Stimulated activated CD4-positive, alpha-beta T cell treated with anti-CD3 and anti-CD28 coated beads, Interleukin-15, amount 100 ng/mL, for 1 hour (primary cell): ENCODE measurements around the gene PNP.

Source experiments
- DNase-seq, 2 donors: peaks; one replicate each; pipeline ENCODE4 v3.0.0-alpha.2; 2020; ENCODE audit warnings: low read depth in 1 of 2, low spot score in 1 of 2

The PNP gene

DNA sequence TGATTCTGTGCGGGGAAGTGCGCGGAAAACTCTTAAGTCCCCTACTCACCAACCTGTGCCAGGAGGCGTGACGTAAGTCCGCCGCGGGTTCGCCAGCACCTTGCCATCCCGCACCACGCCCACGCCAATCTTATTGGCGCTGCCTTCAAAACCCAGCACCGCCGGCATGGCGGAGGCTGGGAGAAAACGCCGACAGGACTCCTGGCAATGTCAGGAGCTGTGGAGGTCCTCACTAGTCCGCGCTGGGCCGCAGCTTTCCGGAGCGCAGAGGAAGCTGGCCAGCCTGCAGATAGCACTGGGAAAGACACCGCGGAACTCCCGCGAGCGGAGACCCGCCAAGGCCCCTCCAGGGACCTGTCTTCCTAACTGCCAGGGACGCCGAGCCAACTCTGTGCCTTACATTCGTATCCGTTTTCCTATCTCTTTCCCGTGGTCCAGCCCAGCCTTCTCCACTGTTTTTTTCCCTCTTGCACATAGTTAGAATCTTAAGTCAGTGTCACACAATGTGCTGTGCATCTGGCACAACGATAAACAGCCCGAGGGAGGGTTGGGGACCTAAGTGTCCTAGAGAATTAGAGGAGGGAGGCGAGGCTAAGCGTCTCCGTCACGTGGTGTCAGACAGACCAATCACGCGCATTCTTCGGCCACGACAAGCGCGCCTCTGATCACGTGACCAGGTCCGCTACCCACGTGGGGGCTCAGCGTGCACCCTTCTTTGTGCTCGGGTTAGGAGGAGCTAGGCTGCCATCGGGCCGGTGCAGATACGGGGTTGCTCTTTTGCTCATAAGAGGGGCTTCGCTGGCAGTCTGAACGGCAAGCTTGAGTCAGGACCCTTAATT, 14.5 kb upstream of the PNP start, which contains the start of the genes APEX1 and OSGEP:
APEX1 (plus strand) TSS at position 711 of the 839 bp plus-strand sequence. CDS start 420 bp downstream, outside the sequence.
OSGEP (minus strand) TSS at position 297 of the 839 bp plus-strand sequence; CDS start at position 168, 129 bp downstream.
- DNase-seq, result peak; percentile 89 to 94

DNA sequence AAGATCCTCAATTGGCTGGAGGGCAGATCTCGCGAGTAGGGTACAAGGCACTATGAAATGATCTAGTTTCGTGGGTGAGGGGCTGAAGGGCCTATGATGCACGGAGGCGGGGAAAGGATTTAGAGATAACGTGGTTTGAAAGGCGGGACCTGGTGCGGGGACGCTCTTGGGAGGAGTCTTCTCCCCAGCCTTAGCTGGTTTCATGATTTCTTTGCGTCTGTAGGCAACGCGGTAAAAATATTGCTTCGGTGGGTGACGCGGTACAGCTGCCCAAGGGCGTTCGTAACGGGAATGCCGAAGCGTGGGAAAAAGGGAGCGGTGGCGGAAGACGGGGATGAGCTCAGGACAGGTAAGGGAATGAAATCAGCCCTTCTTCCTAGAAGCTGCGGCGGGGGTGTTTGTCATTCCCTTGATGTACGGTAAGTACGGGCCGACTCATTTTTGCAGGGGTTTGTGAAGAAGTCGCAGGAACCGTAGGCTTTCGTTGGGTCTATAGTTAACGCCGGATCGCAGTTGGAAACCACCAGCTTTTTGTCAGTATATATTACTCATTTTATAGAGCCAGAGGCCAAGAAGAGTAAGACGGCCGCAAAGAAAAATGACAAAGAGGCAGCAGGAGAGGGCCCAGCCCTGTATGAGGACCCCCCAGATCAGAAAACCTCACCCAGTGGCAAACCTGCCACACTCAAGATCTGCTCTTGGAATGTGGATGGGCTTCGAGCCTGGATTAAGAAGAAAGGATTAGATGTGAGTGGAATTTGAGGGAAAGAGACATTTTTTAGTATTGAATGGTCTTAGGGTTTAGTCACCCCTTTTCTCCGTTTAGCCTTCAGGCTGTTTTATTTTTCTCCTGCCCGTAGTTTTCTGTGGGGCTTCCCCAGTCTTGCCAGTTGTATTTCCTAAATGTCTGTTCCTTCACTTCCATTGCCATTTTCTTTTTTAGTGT, 13.6 kb upstream of the PNP start:
- DNase-seq, result no peak

DNA sequence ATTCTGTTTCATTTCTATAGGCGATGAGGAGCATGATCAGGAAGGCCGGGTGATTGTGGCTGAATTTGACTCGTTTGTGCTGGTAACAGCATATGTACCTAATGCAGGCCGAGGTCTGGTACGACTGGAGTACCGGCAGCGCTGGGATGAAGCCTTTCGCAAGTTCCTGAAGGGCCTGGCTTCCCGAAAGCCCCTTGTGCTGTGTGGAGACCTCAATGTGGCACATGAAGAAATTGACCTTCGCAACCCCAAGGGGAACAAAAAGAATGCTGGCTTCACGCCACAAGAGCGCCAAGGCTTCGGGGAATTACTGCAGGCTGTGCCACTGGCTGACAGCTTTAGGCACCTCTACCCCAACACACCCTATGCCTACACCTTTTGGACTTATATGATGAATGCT, 12.2 kb upstream of the PNP start:
- no peak for DNase-seq

DNA sequence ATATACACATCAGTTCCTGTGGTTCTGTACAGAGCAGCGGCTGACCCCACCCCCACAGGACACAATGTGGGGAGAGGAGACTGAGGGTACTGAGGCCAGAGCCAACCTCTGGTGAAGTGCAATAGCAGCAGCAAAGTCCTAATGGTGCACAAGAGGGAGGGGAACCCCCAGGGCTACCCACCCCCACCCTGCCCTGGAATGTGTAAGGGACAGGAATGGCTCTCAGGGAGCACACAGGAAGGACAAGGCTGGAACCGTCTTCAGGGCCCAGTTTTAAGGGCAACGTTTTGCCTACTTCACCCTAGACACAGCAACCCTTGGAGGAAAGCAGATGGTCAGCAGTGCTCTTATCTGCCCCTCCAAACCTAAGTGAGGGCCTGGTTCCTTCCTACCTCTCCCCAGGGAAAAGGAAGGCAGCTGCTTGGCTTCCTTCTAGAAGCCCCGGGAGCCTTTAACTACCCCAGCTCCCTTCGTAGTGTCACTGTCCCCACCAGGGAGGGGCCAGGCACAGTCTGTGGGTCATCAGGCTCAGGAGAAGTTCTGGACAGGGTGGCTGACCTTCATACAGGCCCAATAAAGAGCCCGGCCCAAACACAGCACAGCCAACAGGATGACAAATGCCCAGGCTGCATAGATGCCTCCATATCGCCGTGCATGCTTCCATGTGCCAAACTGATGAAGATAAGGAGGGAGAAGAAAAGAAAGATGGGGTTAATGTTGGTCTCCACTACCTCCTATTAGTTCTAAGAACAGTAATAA, 11.0 kb upstream of the PNP start:
- no peak for DNase-seq

DNA sequence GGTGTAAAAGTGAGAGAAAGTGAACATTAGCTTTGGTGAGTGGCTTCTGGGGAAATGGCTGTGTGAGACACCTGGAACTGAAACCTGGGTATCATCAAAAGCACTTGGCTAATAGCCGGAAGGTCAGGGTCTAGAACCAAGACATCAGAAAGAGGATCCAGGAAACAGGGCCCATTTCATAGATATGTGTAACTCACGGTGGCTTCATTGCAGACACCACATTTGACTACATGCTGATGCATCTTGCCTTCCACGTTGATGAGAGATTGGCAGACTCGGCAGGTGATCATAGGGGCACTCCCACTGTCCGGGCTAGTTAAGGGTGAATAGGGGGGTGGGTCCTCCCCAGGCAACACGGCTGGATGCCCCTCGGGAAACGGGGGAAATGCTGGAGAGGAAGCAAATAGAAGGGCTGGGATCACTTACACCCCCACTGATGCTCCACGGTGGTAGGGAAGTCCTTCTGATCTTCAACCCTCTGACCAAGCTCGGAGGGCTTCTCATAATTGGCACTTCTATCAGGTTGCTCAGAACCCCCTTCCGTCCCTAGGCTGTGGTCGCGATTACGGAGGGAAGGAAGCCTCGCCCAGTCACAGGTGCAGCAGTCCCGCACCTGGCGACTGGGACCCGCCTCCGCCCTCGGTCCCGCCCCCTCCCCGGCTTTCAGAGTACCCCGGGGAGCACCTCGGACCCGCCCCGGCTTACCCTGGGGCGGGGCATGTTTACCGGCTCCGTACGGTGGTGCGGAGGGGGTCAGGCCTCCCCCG, 8.6 kb upstream of the PNP start:
- DNase-seq, result peak; percentile 27 to 31

DNA sequence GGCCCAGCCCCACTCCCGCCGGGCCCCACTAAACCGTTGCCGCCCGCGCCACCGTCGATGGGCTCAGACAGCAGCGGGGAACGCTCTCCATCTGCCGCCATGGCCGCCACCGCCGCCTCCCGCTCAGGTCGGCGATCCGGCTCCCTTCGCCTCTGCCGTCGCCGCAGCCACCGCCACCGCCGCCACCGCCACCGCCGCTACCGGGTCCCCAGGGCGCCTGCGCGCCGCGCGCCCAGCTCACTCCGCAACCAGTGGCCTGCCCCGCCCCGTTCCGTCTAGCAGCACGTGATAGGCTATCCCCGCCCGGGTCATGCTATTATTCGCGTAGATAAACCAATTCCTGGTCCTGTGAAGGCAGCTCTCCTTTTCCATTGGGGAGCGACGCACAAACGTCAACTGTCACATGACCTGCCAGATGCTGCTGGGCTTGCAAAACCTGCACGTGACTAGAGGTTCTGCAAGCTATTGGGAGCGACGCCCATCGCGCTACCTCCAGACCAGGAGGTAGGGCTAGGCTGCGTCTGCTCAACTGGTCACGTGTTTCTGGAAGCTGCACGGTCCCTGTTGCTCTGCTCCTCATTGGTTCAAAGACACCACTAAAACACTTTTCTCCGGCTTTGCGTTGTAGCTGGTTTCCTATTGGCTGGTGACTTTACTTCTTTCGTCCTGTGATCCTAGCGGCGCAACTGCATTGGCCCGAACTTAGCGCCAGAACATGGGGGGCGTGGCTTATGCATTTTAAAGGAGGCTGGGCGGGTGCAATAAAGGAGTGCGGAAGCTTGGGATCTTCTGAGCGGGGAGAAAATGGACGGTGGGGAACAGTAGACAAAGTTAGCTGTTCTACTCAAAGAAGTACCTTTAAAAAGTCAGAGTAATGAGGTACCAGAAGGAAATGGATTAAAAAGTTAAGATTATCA, 7.7 kb upstream of the PNP start, which contains the start of gene PIP4P1:
PIP4P1 (minus strand) TSS at position 210 of the 917 bp plus-strand sequence; CDS start at position 101, 109 bp downstream.
- peak; percentile 93 to 97 for DNase-seq

DNA sequence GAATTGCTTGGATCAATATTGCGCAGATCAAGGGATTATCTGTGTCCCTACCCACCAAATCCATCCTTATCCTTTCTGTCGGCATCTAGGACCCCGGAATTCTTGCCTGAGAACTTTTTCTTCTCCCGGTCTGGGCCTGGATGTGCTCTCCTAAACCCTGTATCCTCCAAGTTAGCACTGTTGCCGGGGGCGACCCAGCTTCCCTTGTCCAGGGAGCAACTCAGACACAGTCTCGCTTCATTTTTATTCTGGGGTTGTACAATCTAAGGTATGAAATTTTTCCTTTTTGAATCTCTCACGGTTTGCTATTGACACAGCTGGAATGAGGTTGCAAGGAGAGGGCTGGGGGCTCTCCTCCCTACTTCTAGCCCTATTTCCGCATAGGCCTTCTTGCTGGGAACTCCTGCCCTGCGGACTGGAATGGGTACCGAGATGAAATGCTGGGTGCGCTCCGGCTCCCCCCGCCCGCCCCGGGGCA, 403 bp upstream of the PNP start:
- no peak for DNase-seq

DNA sequence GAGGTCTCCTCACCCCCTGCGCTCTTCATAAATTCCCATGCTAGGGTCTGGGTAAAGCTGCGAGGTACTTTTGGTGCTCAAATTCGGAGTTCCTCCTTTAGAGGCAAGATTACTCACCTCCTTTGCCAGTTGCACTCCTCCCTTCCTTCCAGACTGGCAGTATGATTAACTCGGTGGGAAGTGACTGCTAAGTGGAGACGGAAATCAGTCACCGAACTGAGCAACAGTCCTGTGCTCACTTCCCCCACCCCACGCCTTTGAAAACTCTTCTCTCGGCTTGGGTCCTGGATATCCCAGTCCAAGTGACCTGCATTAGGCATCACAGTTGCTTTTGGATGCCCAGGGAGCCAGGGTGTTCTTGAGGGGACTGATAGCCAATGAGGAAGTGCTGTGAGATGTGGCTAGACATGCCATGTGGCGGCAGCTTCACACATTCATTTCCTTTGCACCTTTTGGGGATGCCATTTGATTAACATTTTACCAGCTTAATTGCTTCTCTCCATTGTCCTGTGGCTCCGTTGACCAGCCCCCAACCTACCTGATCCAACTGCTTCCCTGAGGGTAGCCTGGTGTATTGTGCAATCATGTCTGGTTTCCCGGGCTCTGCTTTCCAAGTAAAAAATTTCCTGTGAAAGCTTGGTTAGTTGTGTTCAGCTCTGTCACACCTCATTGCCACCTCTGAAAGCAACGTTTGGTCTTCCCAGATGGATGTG, 840 bp downstream of the PNP start:
- DNase-seq, result peak; percentile 10 to 25

DNA sequence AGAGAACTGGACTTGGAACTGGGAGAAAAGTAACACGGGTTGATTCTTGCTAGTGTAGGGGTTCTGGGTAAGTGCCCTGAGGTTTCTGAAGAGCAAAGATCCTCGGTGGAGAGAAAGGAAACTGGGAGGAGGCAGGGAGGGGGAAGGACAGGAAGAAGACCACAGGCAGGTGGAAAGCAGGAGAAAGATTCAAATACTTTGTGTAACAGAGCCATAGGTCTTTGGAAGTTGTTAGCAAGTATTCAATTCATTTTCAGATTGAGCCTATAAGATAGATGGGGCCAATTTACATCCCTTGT, 1.3 kb downstream of the PNP start:
- DNase-seq, result no peak

DNA sequence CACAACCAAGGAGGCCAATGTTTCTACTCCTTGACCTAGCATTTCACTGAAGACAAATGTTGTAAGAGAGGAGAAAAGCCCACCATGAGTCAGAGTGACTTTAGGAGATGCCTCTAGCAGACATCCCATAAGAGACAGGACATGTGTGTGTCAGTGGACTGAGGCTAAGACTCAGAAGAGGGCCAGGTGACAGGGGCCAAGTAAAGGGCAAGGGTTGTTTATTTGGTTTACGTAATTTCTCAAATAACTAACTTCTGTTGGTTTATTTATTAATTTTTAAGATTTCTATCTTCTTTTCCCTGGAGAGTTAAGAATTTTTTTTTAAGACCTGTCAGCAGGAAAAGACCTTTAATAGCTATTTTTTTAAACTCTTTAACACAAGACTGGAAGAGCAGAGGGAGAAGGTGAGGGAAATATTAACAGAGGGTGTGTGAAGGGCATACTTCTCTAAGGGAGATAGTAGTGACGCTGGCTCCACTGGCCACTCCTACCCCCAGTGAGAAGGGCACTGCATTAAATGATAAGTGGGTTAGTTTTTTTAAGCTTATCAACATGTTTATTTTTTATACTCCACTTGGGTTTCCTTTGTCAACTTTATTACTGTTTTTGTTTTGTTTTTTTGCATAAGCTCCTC, 3.4 kb downstream of the PNP start:
- no peak for DNase-seq

DNA sequence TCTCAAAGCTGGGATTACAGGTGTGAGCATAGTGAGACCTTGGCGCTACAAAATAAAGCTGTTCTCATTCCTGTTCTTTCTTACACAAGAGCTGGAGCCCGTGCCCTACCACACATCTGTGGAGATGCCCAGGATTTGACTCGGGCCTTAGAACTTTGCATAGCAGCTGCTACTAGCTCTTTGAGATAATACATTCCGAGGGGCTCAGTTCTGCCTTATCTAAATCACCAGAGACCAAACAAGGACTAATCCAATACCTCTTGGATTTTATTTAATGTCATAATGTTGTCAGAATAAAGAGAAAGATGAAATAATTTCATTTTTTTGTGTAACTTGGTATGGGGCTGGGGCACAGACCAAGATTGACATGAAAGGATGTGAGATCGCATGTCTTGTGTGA, 7.6 kb downstream of the PNP start:
- no peak for DNase-seq

DNA sequence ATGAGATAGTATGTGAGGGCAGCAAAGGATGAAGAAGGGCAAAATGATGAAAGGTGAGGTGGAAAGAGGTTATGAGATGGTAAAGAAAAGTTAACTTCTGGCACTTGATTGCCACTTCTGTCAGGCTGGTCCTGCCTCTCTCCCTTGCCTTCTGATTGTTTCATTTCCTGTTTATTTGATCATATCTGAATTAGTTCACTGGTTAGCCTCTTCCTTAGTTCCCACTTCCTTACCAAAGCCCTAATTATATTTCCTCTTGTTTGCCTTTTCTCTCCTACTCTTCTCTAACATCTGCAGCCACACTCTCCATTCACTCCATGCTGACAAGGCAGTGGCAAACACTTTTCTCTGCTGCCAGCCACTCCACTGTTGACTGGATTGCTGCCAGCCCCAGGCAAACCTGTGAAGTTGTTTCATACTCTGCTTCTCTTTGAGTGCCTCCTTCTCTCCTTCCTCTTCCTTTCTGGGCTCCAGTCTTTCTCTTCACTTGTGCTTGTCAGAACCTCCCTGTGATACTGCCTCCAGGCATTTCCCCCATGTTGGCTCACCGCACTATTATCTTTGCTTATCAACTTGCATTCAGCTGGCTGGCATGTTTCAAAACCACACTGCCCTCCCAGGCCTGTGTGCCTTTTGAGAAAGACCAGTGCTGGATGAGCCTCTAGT, 8.1 kb downstream of the PNP start:
- no peak for DNase-seq

DNA sequence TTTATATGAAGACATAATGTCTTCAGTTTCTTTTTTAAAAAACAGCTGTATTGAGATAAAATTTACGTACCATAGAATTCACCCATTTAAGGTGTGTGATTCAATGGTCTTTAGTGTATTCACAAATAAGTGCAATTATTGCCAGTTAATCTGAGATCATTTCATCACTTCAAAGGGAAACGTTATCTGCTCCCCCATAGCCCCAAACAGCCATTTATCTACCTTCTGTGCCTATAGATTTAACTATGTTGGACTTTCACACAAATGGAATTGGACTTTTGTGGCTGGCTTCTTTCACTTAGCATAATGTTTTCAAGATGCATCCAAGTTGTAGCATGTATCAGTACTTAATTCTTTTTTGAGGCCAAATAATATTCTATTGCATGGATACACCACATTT, 9.7 kb downstream of the PNP start:
- no peak for DNase-seq

DNA sequence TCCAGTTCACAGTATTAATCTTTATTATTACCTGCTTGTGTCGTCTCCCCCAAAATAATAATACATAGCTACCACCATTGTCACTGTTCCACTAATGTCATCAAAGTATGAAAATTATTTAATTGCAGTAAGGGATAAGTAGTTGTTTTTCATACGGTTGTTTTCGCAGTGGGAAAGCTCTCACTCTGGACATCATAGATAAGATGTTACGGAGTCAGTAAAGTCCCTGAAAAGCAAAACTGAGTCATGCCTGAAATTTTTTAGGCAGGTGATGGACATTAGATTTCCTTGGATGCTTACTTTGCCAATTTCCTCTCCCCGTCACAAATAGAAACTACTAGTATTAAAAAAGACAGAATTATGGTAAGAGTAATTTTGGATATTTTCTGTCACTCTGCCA, 13.2 kb downstream of the PNP start:
- DNase-seq, result no peak

DNA sequence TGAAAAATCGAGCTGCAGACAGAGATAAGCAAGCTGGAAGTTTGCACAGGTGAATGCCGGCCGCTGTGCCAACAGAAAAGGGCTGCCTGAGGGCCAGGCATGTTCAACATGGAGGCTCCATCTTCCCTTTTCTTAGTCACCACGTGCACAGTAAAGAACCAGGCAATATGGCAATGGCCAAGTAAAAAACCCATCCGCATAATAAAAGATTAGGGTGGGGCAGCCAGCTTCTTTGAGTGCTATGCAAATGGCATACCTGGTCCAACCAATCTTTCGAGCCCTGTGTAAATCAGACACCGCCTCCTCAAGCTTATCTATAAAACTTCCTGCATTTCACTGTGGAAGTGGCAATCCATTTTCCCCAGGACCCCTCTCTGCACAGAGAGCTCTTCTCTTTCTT, 16.7 kb downstream of the PNP start:
- no peak for DNase-seq

DNA sequence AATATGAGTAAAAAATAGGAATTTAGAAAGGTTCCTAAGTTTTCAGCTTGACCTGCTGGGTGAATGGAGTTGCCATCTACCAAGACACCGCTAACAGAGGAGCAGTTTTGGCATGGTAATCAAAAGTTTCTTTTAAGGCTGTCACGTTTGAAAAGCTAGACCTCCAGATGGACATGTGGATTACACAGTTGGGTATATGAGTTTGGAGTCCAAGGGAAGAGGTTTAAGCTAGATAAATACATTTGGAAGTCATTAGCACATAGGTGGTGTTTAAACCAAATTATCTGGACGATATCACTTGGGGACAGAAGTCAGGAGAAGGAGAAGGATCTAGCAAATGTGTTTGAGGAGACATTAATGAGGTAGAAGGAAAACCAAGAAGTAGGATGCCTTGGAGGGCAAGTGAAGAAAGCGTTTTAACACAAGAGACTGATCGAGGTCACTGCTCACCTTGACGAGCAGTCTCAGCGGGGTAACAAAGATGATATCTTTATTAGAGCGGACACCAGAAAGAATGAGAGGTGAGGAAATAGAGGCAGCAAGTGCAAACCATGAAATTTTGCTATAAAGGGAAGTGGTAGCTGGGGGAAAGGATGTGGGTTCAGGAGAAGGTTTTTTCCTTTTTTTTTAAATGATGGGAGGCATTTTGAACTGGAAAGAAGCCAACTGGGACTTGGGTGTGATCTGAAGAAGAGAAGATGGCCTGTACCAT, 17.6 kb downstream of the PNP start:
- no peak for DNase-seq

DNA sequence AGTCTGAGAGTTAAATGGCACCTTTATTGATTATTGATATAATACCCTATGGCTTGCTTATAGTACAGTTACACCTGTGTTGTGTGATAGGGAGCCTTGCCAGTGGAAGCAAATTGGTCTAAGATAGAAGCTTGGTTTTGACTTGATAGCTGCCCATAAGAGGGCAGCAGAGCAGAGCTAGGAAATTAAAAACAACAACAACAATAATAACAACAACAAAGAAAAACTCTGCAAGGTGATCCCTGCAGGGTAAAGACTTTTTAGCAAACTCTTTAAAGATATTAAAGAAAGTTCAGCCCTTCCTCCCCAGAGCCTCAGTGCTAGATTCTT, 18.2 kb downstream of the PNP start:
- DNase-seq, result no peak
